Aorta (tissue), 5 donors: ENCODE data around the gene TTLL5. TPM values are rescaled to one million over a fixed set of nuclear protein-coding genes. Genes with fewer than 3 reads are reported as not detected.

ENCODE experiments used
- ATAC-seq: fragments of 200-7000 bp; cut with Tn5 transposase; one replicate; pipeline ENCODE4 v1.9.1; 2022; ENCODE audit warnings: moderate library complexity; ENCODE audit not compliant: low FRiP score
- DNase-seq, 2 donors: peaks; one replicate each; pipeline ENCODE4 v3.0.0-alpha.2; 2020
- H3K27ac ChIP-seq, 2 donors: one replicate each; pipeline ENCODE4 v1.5.1; 2013; ENCODE audit warnings: low read length in 2 of 2, mild to moderate bottlenecking in 2 of 2, moderate library complexity in 2 of 2, control low read depth in 1 of 2, inconsistent platforms in 1 of 2, low read depth in 1 of 2
- H3K27me3 ChIP-seq, 2 donors: one replicate each; pipeline ENCODE4 v1.6.1; 2013; ENCODE audit warnings: control low read depth in 1 of 2, low read length in 1 of 2, mild to moderate bottlenecking in 1 of 2, moderate library complexity in 1 of 2; ENCODE audit not compliant: insufficient read depth in 2 of 2, control insufficient read depth in 1 of 2
- H3K36me3 ChIP-seq, 2 donors: one replicate each; pipeline ENCODE4 v1.6.1; 2013; ENCODE audit warnings: control low read depth in 1 of 2, low read length in 1 of 2, mild to moderate bottlenecking in 1 of 2; ENCODE audit not compliant: insufficient read depth in 2 of 2, control insufficient read depth in 1 of 2
- H3K4me1 ChIP-seq, 2 donors: one replicate each; pipeline ENCODE4 v1.6.1; 2013; ENCODE audit warnings: low read length in 2 of 2, control low read depth in 1 of 2, mild to moderate bottlenecking in 1 of 2, moderate library complexity in 1 of 2; ENCODE audit not compliant: insufficient read depth in 2 of 2, control insufficient read depth in 1 of 2
- H3K4me3 ChIP-seq, 2 donors: one replicate each; pipeline ENCODE4 v1.5.1; 2013; ENCODE audit warnings: low read length in 2 of 2, control low read depth in 1 of 2, mild to moderate bottlenecking in 1 of 2
- H3K9me3 ChIP-seq: one replicate; pipeline ENCODE4 v1.6.1; 2013; ENCODE audit warnings: mild to moderate bottlenecking, low read length; ENCODE audit not compliant: control insufficient read depth
- WGBS, 2 donors: extraction: QIAGEN DNeasy Blood & Tissue Kit; methylation state at CpG; one replicate each; pipeline ENCODE4 v1.1.7; 2013; 5-methylcytosine and 5-hydroxymethylcytosine counted together
- intact Hi-C, 2 donors: fragments of 100-400 bp; cut with DNase I; formaldehyde crosslinking; loops; one replicate each; pipeline versions ENCODE4 v1.14.2 to v1.15.0; 2022
- polyA plus RNA-seq, 2 donors: library from polyadenylated mRNA; stranded (reverse); fragments of 200-250 nt; gene quantifications; one replicate each; pipeline ENCODE4 v1.2.3, GENCODE V29; 2013
- total RNA-seq, 2 donors: library from RNA; stranded (reverse); fragmentation: NEBNext Ultra II Directional; extraction: Animal tissue kit (Norgen Biotek cat#: 25700); gene quantifications; one replicate each; pipeline ENCODE4 v1.2.1, GENCODE V29; 2021
- donor health status: healthy with polysubstance abuse.
- donor health status: Bipolar disorder and iron deficiency.
- donor health status: DM: no; HTN: no; CAD: no.
- donor health status: DM: no; HTN: no; CAD: no.
- donor health status: DM: yes; HTN: yes; CAD: no.

Gene TTLL5
- total and polyA plus RNA-seq, 4 donors = 7.7 to 40.8 (median 22.8) TPM

DNA sequence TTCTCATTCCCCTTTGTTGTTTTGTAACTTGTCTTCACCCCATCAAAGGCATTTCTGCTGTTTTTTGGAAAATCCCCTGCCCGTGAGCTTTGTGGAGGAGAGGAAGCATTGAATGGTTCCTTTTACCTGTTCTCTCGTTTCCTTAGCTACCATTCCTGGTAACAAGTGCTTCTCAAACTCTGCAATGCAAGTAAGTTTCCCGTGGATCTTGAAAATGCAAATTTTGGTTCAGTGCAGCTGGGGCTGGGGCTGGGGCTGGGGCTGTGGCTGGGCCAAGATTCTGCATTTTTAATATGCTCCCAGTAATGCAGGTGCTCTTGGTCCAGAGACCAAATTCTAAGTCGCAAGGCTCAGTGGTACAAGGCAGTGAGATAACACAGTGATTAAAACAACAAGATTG lies 151.6 kb downstream of the TTLL5 start:
- WGBS, 2 donors = 81 to 83% methylated on average over 4 of the region's 4 CpGs
- no peak overlapping the region for H3K27ac ChIP-seq
- intact Hi-C loops = no loop called here
- H3K4me3 ChIP-seq = no peak overlapping the region
- ATAC-seq (no peak), DNase-seq (no peak)
- H3K9me3 ChIP-seq = no peaks in the 10 kb centered on the region
- H3K4me1 ChIP-seq = no peaks in the 10 kb centered on the region
- no peaks in the 10 kb centered on the region for H3K27me3 ChIP-seq
- H3K36me3 ChIP-seq = no peaks in the 10 kb centered on the region

DNA sequence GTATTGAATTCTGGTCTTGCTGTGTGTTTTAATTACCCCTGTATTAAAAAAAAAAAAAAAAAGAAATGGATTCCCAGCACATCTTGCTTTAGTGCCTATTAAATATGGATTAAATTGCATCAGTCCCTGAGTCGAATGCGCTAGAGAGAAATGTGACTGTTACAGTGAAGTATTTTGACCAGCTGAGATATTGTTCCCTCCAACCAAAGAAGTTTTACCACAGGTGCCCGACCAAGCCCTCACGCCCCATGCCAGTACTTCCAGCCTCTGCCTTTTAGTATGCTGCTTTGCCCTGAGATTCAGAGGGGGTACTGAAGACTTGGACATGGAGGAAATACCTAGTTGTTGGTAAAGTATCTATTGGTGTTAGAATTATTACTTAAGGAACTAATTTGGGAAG lies 159.7 kb downstream of the TTLL5 start:
- intact Hi-C loops = loop anchor here in 1 of 2 donors (5.0 kb wide), 1 partner anchor 47 kb away; no protein-coding TSS in a partner anchor
- ATAC-seq = no peak

DNA sequence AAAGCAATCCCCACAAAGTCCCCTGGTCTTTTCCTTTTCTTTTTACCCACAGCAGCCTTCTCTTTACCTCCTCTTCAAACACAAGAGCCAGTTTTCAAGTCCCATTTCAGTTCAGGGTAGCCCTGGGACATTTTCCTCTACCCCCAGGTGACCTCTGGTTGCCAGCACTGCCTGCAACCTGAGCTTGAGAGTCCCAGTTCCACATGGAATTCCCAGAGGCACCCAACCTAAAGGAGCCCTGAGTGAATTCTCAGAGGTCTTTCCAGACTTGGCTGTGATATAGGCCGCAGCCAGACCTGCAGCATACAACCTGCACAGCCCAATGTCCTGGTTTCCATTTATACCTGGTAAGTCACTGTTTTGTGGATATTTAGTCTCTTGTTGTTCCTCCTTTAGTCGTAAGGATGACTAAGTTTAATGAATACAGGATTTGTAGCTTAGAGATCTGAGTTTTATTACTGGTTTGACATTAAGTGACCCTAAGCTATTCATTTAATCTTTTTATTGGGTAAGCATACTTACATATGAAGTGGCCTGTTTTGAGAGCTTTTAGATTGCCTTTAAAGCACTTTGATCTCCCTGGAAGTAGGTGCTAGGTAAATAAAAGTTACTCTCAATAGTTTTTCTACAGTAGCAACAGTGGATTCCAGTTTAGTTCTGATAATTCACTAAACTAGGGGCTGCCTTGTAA lies 160.9 kb downstream of the TTLL5 start:
- H3K4me3 ChIP-seq = no peak overlapping the region
- no peaks in the 10 kb centered on the region for H3K27me3 ChIP-seq
- H3K27ac ChIP-seq = peak overlapping the region in 1 of 2 donors; percentile 59
- no peak for DNase-seq
- intact Hi-C loops = loop anchor here in 1 of 2 donors (5.0 kb wide), 1 partner anchor 45 kb away; no protein-coding TSS in a partner anchor
- H3K9me3 ChIP-seq = no peaks in the 10 kb centered on the region
- no peak for ATAC-seq
- 81% methylated on average over 2 of the region's 2 CpGs for WGBS, 2 donors
- H3K4me1 ChIP-seq = peaks cover 2 to 11% of the 10 kb centered on the region in 2 donors
- H3K36me3 ChIP-seq = peaks cover 0 to 3% of the 10 kb centered on the region in 2 donors

More for the DNA sequence above, 159.7 kb downstream of the TTLL5 start:
- no peak overlapping the region for H3K27ac ChIP-seq
- H3K4me1 ChIP-seq = peaks cover 2 to 11% of the 10 kb centered on the region in 2 donors
- no peaks in the 10 kb centered on the region for H3K9me3 ChIP-seq
- WGBS, 2 donors = 95 to 97% methylated on average over 4 of the region's 4 CpGs
- peaks cover 0 to 3% of the 10 kb centered on the region in 2 donors for H3K36me3 ChIP-seq
- no peak for DNase-seq
- H3K4me3 ChIP-seq = no peak overlapping the region
- H3K27me3 ChIP-seq = no peaks in the 10 kb centered on the region

DNA sequence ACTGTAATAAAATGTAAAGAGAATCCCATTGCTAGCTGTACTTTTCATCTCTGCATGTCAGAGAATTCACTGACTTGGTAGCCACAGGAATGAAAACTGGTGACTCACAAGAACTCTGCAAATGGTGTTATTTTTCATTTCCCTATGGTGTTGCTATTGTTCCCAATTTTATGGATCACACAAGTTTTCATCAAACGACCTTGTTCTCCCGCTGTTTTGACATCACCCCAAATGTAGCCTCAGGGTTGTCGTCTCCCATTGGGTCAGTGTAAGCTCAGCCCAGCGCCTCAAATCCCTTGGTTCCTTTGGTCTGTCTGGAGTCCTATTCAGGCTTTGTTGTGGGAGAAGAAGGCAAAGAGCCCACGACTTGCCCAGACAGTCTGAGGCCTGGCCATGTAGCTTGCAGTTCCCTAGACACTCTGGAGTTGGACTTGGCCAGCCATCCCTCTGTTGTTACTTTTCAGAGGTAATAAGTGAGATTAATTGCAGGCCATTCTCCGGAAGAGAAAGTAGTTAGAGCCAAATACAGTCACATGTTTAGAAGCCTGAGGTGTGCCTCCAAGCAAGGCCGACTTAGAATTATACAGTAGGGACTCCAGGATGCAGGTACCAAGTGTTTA lies 161.6 kb downstream of the TTLL5 start:
- H3K27me3 ChIP-seq = no peaks in the 10 kb centered on the region
- H3K4me1 ChIP-seq = peaks cover 2 to 11% of the 10 kb centered on the region in 2 donors
- H3K27ac ChIP-seq = peak overlapping the region; percentile 68 to 82
- H3K9me3 ChIP-seq = no peaks in the 10 kb centered on the region
- 13 to 18% methylated on average over 7 of the region's 7 CpGs for WGBS, 2 donors
- peak; percentile 55 for ATAC-seq
- no peak overlapping the region for H3K4me3 ChIP-seq
- DNase-seq = peak in 1 of 2 donors; percentile 61
- intact Hi-C loops = loop anchor here in 1 of 2 donors (5.0 kb wide), 1 partner anchor 45 kb away; no protein-coding TSS in a partner anchor
- H3K36me3 ChIP-seq = peaks cover 0 to 3% of the 10 kb centered on the region in 2 donors

DNA sequence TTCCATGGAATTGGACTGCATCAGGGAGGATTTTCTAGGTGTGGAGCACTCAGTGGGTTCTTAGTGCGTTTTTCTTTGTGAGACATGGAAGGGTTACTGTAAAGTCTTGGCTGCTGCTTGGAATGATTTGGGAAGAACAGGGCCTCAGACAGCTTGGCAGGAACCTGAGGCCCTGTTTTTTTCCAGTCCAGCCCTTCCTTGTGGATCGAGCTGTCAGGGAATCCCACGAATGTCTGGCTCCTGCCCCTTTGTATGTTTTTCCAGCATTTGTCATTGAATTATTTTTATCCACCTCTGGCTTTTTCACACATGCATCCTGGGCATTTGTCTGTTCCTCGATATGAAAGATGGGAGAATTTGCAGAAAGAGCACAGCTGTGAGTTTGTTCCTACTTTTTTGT lies 162.3 kb downstream of the TTLL5 start:
- peaks cover 2 to 11% of the 10 kb centered on the region in 2 donors for H3K4me1 ChIP-seq
- H3K4me3 ChIP-seq = no peak overlapping the region
- peak overlapping the region; percentile 68 to 83 for H3K27ac ChIP-seq
- DNase-seq (peak in 1 of 2 donors; percentile 64), ATAC-seq (peak; percentile 67)
- H3K27me3 ChIP-seq = no peaks in the 10 kb centered on the region
- H3K36me3 ChIP-seq = peaks cover 0 to 3% of the 10 kb centered on the region in 2 donors
- intact Hi-C loops = loop anchor here in 1 of 2 donors (5.0 kb wide), 1 partner anchor 44 kb away; no protein-coding TSS in a partner anchor
- WGBS, 2 donors = 4 to 5% methylated on average over 4 of the region's 4 CpGs
- no peaks in the 10 kb centered on the region for H3K9me3 ChIP-seq

DNA sequence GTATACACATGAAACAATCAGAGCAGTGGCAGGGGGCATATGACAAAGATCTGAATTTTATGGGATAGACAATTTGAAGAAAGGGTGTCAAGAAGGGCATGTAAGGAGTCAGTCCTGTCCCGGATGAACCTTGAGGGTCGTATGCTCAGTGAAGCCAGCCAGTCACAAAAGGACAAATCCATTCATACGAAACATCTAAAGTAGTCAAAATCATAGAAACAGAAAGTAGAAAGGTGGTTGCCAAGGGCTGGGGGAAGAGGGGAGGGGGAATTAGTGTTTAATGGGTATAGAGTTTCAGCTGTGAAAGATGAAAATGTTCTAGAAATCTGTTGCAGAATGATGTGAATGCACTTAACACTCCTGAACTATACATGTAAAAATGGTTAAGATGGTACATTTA lies 163.3 kb downstream of the TTLL5 start:
- WGBS, 2 donors = 37 to 47% methylated on average over 3 of the region's 3 CpGs
- Histone ChIP-seq H3K4me3 (no peak overlapping the region), H3K27ac (peak overlapping the region; percentile 46 to 90), H3K9me3 (no peaks in the 10 kb centered on the region), H3K27me3 (no peaks in the 10 kb centered on the region), H3K36me3 (peaks cover 0 to 3% of the 10 kb centered on the region in 2 donors), H3K4me1 (peaks cover 2 to 11% of the 10 kb centered on the region in 2 donors)
- intact Hi-C loops = loop anchor here in 1 of 2 donors (5.0 kb wide), 1 partner anchor 43 kb away; no protein-coding TSS in a partner anchor
- DNase-seq (no peak), ATAC-seq (no peak)

DNA sequence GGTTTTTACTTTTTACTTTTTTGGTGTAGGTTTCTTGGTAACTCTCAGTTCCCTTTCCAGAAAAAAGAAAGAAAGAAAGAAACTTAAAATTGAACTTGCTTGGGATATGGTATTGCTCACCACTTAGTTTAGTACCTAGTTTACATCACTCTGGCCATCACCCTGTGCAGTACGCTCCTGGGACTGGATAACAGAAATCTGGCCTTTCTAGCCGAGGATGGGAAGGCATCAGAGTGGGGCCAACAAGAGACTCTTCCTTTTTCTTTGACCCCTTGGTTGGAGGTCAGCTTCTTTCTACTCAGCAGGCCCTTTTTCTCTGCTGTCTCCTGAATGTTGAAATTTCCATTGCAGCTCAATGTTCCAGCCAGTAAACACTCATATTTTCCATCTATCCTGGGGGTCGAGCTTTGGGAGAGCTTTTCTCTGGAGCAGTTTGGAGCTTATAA lies 164.1 kb downstream of the TTLL5 start:
- DNase-seq (no peak), ATAC-seq (peak; percentile 70)
- no peaks in the 10 kb centered on the region for H3K36me3 ChIP-seq
- H3K4me1 ChIP-seq = peaks cover 2 to 11% of the 10 kb centered on the region in 2 donors
- 6 to 11% methylated on average over 3 of the region's 3 CpGs for WGBS, 2 donors
- H3K27me3 ChIP-seq = no peaks in the 10 kb centered on the region
- no peak overlapping the region for H3K4me3 ChIP-seq
- no peaks in the 10 kb centered on the region for H3K9me3 ChIP-seq
- intact Hi-C loops = no loop called here
- peak overlapping the region; percentile 90 to 95 for H3K27ac ChIP-seq

DNA sequence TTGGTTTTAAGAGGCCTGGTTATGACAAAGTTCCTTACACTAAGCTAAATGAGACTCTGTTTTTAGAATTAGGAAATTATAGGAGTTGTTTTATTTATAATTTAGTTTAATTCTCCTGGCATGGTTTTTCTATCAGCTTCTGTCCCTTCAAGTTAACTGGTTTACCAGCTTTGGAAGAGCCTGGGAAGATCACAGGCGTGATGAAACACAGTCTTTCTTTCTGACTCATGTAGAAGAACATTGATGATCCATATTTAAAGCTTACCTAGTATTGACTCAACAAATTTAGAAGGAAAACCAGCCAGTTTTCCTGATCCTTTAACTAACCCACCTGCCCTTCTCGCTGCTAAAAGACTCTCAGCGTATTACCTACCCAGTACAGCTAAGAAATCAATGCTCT lies 165.6 kb downstream of the TTLL5 start:
- intact Hi-C loops = no loop called here
- DNase-seq (no peak), ATAC-seq (no peak)
- H3K4me3 ChIP-seq = no peak overlapping the region
- H3K27ac ChIP-seq = no peak overlapping the region
- no peaks in the 10 kb centered on the region for H3K27me3 ChIP-seq
- no peaks in the 10 kb centered on the region for H3K9me3 ChIP-seq
- H3K4me1 ChIP-seq = peaks cover 2 to 11% of the 10 kb centered on the region in 2 donors
- WGBS, 2 donors = 97 to 98% methylated on average over 3 of the region's 3 CpGs
- H3K36me3 ChIP-seq = no peaks in the 10 kb centered on the region
